Putamen (tissue), 1 donor: ENCODE measurements around the gene CELA3A.
A peak's percentile ranks its signal among the peaks of the same experiment; 100 is the strongest.

Source experiments
- DNase-seq: peaks from one replicate; pipeline ENCODE4 v3.0.0-alpha.2; 2016; ENCODE audit warnings: low spot score

The CELA3A gene

GRCh38 chr1:22051607-22052114, 50.2 kb downstream of the CELA3A start:
- DNase-seq = no peak

GRCh38 chr1:22052115-22053016, 50.9 kb downstream of the CELA3A start, which contains the start of gene CDC42:
Gene CDC42 (plus strand): TSS chr1:22052709. CDS start chr1:22078479, 25,770 bp downstream.
- DNase-seq = peak; percentile 98

- peak; percentile 59 for DNase-seq
Measured at GRCh38 chr1:22053017-22053860, 51.8 kb downstream of the CELA3A start.

- DNase-seq = no peak
Measured at GRCh38 chr1:22053861-22054770, 52.7 kb downstream of the CELA3A start.

GRCh38 chr1:22055463-22055862, 54.0 kb downstream of the CELA3A start:
- DNase-seq = no peak

- no peak for DNase-seq
Measured at GRCh38 chr1:22056043-22056442, 54.6 kb downstream of the CELA3A start.

- DNase-seq = no peak
Measured at GRCh38 chr1:22056936-22057335, 55.5 kb downstream of the CELA3A start.

GRCh38 chr1:22057861-22058260, 56.4 kb downstream of the CELA3A start:
- DNase-seq = no peak
